Measurements from ENCODE around the gene C17orf58. TPM values are rescaled to one million over a fixed set of nuclear protein-coding genes. Genes with fewer than 3 reads are reported as not detected.
"Not testable (repeated sequence)": the region's sequence is repeated elsewhere in the genome, so short reads cannot be mapped to it uniquely, and the experiment has no call there.

C17orf58 gene
- total RNA-seq, 1 donor from 2014 or later = 6.7 TPM

- TF ChIP-seq CTCF (IDR thresholded peaks at IDR 0.05; ENCODE audit: unreplicated experiment) = no peak
- Mint-ChIP-seq H3K27ac (ENCODE audit: unreplicated experiment) (peak overlapping the region; percentile 81), H3K27me3 (ENCODE audit: unreplicated experiment) (no peaks in the 10 kb centered on the region), H3K9me3 (ENCODE audit: unreplicated experiment) (no peaks in the 10 kb centered on the region), H3K36me3 (ENCODE audit: low read depth, unreplicated experiment) (peaks cover 4% of the 10 kb centered on the region), H3K4me1 (ENCODE audit: unreplicated experiment) (peaks cover 11% of the 10 kb centered on the region), H3K4me3 (ENCODE audit: unreplicated experiment) (no peak overlapping the region)
- DNase-seq (ENCODE audit: low spot score) = no peak
These were observed 22.1 kb downstream of the C17orf58 start for GRCh38 chr17:67974185-67974584.

- Mint-ChIP-seq H3K4me1 (ENCODE audit: unreplicated experiment) (peaks cover 11% of the 10 kb centered on the region), H3K27me3 (ENCODE audit: unreplicated experiment) (no peaks in the 10 kb centered on the region)
These were observed 25.5 kb downstream of the C17orf58 start for GRCh38 chr17:67970783-67971182.

GRCh38 chr17:67963145-67963572 is 33.1 kb downstream of the C17orf58 start:
- DNase-seq (ENCODE audit: low spot score) = peak; percentile 64
- H3K27ac Mint-ChIP-seq (ENCODE audit: unreplicated experiment); H3K4me1 Mint-ChIP-seq (ENCODE audit: unreplicated experiment); H3K27me3 Mint-ChIP-seq (ENCODE audit: unreplicated experiment); H3K4me3 Mint-ChIP-seq (ENCODE audit: unreplicated experiment); H3K9me3 Mint-ChIP-seq (ENCODE audit: unreplicated experiment): not testable (repeated sequence)
- peaks cover 23% of the 10 kb centered on the region for H3K36me3 Mint-ChIP-seq (ENCODE audit: low read depth, unreplicated experiment)
- peak; percentile 76 for TF ChIP-seq CTCF (IDR thresholded peaks at IDR 0.05; ENCODE audit: unreplicated experiment)

More at GRCh38 chr17:67970783-67971182, 25.5 kb downstream of the C17orf58 start:
- Mint-ChIP-seq H3K36me3 (ENCODE audit: low read depth, unreplicated experiment) (peaks cover 4% of the 10 kb centered on the region), H3K4me3 (ENCODE audit: unreplicated experiment) (no peak overlapping the region), H3K9me3 (ENCODE audit: unreplicated experiment) (no peaks in the 10 kb centered on the region), H3K27ac (ENCODE audit: unreplicated experiment) (no peak overlapping the region)
- no peak for DNase-seq (ENCODE audit: low spot score)
- TF ChIP-seq CTCF (IDR thresholded peaks at IDR 0.05; ENCODE audit: unreplicated experiment) = no peak

GRCh38 chr17:67962156-67962555 is 34.1 kb downstream of the C17orf58 start:
- Mint-ChIP-seq H3K27ac (ENCODE audit: unreplicated experiment) (peak overlapping the region; percentile 48), H3K36me3 (ENCODE audit: low read depth, unreplicated experiment) (peaks cover 27% of the 10 kb centered on the region), H3K4me3 (ENCODE audit: unreplicated experiment) (peak overlapping the region; percentile 59)
- H3K9me3 Mint-ChIP-seq (ENCODE audit: unreplicated experiment); DNase-seq (ENCODE audit: low spot score); H3K27me3 Mint-ChIP-seq (ENCODE audit: unreplicated experiment); H3K4me1 Mint-ChIP-seq (ENCODE audit: unreplicated experiment): not testable (repeated sequence)

- H3K4me3 Mint-ChIP-seq (ENCODE audit: unreplicated experiment); H3K27me3 Mint-ChIP-seq (ENCODE audit: unreplicated experiment); DNase-seq (ENCODE audit: low spot score); H3K9me3 Mint-ChIP-seq (ENCODE audit: unreplicated experiment); H3K27ac Mint-ChIP-seq (ENCODE audit: unreplicated experiment); H3K4me1 Mint-ChIP-seq (ENCODE audit: unreplicated experiment): not testable (repeated sequence)
- H3K36me3 Mint-ChIP-seq (ENCODE audit: low read depth, unreplicated experiment) = peaks cover 22% of the 10 kb centered on the region
These were observed 36.0 kb downstream of the C17orf58 start for GRCh38 chr17:67960276-67960675.

GRCh38 chr17:67959510-67959909 is 36.8 kb downstream of the C17orf58 start:
- H3K27ac Mint-ChIP-seq (ENCODE audit: unreplicated experiment) = no peak overlapping the region
- no peak for TF ChIP-seq CTCF (IDR thresholded peaks at IDR 0.05; ENCODE audit: unreplicated experiment)
- peaks cover 3% of the 10 kb centered on the region for H3K4me1 Mint-ChIP-seq (ENCODE audit: unreplicated experiment)
- peaks cover 24% of the 10 kb centered on the region for H3K36me3 Mint-ChIP-seq (ENCODE audit: low read depth, unreplicated experiment)
- no peak overlapping the region for H3K4me3 Mint-ChIP-seq (ENCODE audit: unreplicated experiment)
- no peaks in the 10 kb centered on the region for H3K9me3 Mint-ChIP-seq (ENCODE audit: unreplicated experiment)
- DNase-seq (ENCODE audit: low spot score) = no peak
- peaks cover 1% of the 10 kb centered on the region for H3K27me3 Mint-ChIP-seq (ENCODE audit: unreplicated experiment)
